ENCODE measurements around the gene IL21R.
"Not testable (repeated sequence)": the region's sequence is repeated elsewhere in the genome, so short reads cannot be mapped to it uniquely, and the experiment has no call there.

Gene IL21R

GRCh38 chr16:27406511-27407128 lies 4.6 kb downstream of the IL21R start:
- H3K9me3 ChIP-seq (replicated peaks in 1 of 11), result peaks cover 0 to 7% (median 0%) of the 10 kb centered on the region in 11 experiments; a peak in 3 of 22 replicates
- H3K4me1 ChIP-seq, result peaks cover 63 to 94% (median 72%) of the 10 kb centered on the region in 10 experiments
- no peak for TF ChIP-seq Cebpa-rat (IDR thresholded peaks at IDR 0.05)
- peak overlapping the region; percentile 83 to 97 (median 94) for H3K4me2 ChIP-seq
- no peak overlapping the region for H3K27ac ChIP-seq
- peaks cover 0 to 25% (median 0%) of the 10 kb centered on the region in 11 experiments; a peak in 4 of 22 replicates for H3K36me3 ChIP-seq
- peak overlapping the region in 2 of 11 experiments; percentile 4 to 84; a peak in 5 of 22 replicates for H3K9ac ChIP-seq
- H3K27me3 ChIP-seq, result peaks cover 0 to 17% (median 0%) of the 10 kb centered on the region in 11 experiments; a peak in 6 of 22 replicates
- peaks cover 0 to 52% (median 0%) of the 10 kb centered on the region in 11 experiments; a peak in 6 of 22 replicates for H4K20me1 ChIP-seq
- peak overlapping the region in 2 of 10 experiments; percentile 73 to 75; a peak in 2 of 20 replicates for H3K4me3 ChIP-seq

- Histone ChIP-seq H3K27me3 (peaks cover 0 to 17% (median 0%) of the 10 kb centered on the region in 11 experiments; a peak in 6 of 22 replicates), H3K36me3 (peaks cover 0 to 30% (median 0%) of the 10 kb centered on the region in 11 experiments; a peak in 4 of 22 replicates), H3K4me3 (no peak overlapping the region), H3K9ac (no peak overlapping the region), H3K9me3 (replicated peaks in 1 of 11) (peaks cover 0 to 10% (median 0%) of the 10 kb centered on the region in 11 experiments; a peak in 7 of 22 replicates), H3K27ac (peak overlapping the region in 1 of 11 experiments; percentile 31; a peak in 2 of 22 replicates), H4K20me1 (peaks cover 0 to 52% (median 0%) of the 10 kb centered on the region in 11 experiments; a peak in 6 of 22 replicates), H3K4me1 (peaks cover 58 to 94% (median 67%) of the 10 kb centered on the region in 10 experiments), H3K4me2 (peak overlapping the region; percentile 47 to 97 (median 94); a peak in 18 of 22 replicates)
- TF ChIP-seq Cebpa-rat (IDR thresholded peaks at IDR 0.05), result no peak
These were observed 5.2 kb downstream of the IL21R start for GRCh38 chr16:27407133-27407532.

GRCh38 chr16:27408012-27408601 lies 6.1 kb downstream of the IL21R start:
- Histone ChIP-seq H3K27ac (peak overlapping the region in 2 of 11 experiments; percentile 11 to 31; a peak in 4 of 22 replicates), H3K4me2 (peak overlapping the region; percentile 6 to 97 (median 87); a peak in 19 of 22 replicates), H3K27me3 (peaks cover 0 to 12% (median 0%) of the 10 kb centered on the region in 11 experiments; a peak in 6 of 22 replicates), H3K36me3 (peaks cover 0 to 32% (median 0%) of the 10 kb centered on the region in 11 experiments; a peak in 4 of 22 replicates), H3K4me3 (peak overlapping the region in 1 of 10 experiments; percentile 11; a peak in 1 of 20 replicates), H3K9ac (no peak overlapping the region), H3K4me1 (peaks cover 48 to 92% (median 57%) of the 10 kb centered on the region in 10 experiments), H4K20me1 (peaks cover 0 to 52% (median 0%) of the 10 kb centered on the region in 11 experiments; a peak in 6 of 22 replicates), H3K9me3 (replicated peaks in 1 of 11) (peaks cover 0 to 17% (median 8%) of the 10 kb centered on the region in 11 experiments; a peak in 12 of 22 replicates)
- TF ChIP-seq Cebpa-rat (IDR thresholded peaks at IDR 0.05), result no peak

DNA sequence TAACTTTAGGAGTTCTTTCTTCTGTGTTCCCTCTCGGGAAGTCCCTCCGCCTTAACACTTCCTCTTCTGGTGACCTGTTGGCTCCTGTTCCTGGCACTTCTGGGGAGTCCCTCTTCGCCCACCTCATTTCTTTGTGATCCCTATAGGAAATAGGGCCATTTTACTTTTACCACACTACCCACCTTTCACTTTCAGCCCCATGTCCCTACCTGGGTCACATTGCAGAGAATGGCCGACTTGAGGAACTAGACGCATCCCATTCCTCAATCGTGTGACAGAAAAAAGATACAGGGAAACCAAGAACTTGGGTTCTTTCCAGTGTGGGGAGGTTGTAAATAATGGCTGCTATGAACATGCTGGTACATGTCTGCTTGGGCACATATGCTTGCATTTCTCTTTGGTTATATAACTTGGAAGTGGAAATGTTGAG lies 6.6 kb downstream of the IL21R start:
- peak overlapping the region in 2 of 11 experiments; percentile 11 to 31; a peak in 2 of 22 replicates for H3K27ac ChIP-seq
- peaks cover 0 to 51% (median 0%) of the 10 kb centered on the region in 11 experiments; a peak in 6 of 22 replicates for H4K20me1 ChIP-seq
- H3K27me3 ChIP-seq, result peaks cover 0 to 6% (median 0%) of the 10 kb centered on the region in 11 experiments; a peak in 6 of 22 replicates
- H3K4me2 ChIP-seq, result peak overlapping the region; percentile 6 to 97 (median 87); a peak in 19 of 22 replicates
- no peak overlapping the region for H3K9ac ChIP-seq
- H3K36me3 ChIP-seq, result peaks cover 0 to 32% (median 0%) of the 10 kb centered on the region in 11 experiments; a peak in 4 of 22 replicates
- H3K9me3 ChIP-seq (replicated peaks in 1 of 11), result peaks cover 0 to 21% (median 8%) of the 10 kb centered on the region in 11 experiments; a peak in 12 of 22 replicates
- H3K4me3 ChIP-seq, result peak overlapping the region in 1 of 10 experiments; percentile 11; a peak in 1 of 20 replicates
- TF ChIP-seq Cebpa-rat (IDR thresholded peaks at IDR 0.05), result no peak
- peaks cover 43 to 87% (median 52%) of the 10 kb centered on the region in 10 experiments for H3K4me1 ChIP-seq

- peak overlapping the region in 2 of 11 experiments; percentile 20 to 30; a peak in 1 of 22 replicates for H3K4me2 ChIP-seq
- not testable (repeated sequence) for H3K27ac ChIP-seq, H3K27me3 ChIP-seq, H3K4me3 ChIP-seq, H3K9ac ChIP-seq
- peaks cover 0 to 32% (median 0%) of the 10 kb centered on the region in 11 experiments; a peak in 4 of 22 replicates for H3K36me3 ChIP-seq
- H3K4me1 ChIP-seq, result peaks cover 30 to 81% (median 42%) of the 10 kb centered on the region in 10 experiments
- H4K20me1 ChIP-seq, result peaks cover 0 to 41% (median 0%) of the 10 kb centered on the region in 11 experiments; a peak in 6 of 22 replicates
- peaks cover 0 to 21% (median 8%) of the 10 kb centered on the region in 11 experiments; a peak in 12 of 22 replicates for H3K9me3 ChIP-seq (replicated peaks in 1 of 11)
These were observed 8.0 kb downstream of the IL21R start for GRCh38 chr16:27409958-27410357.

DNA sequence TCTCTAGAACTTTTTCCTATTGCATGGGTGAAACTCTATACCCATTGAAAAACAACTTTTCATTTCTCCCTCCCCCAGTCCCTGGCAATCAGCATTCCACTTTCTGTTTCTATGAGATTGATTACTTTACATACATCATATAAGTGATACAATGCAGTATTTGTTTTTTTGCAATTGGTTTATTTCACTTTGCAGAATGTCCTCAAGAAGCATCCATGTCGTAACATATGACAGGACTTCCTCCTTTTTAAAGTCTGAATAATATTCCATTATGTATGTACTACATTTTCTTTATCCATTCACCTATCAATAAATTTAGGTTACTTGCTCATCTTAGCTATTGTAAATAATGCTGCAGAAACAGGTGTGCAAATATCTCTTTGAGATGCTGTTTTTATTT lies 8.8 kb downstream of the IL21R start:
- Histone ChIP-seq H3K36me3 (peaks cover 0 to 33% (median 0%) of the 10 kb centered on the region in 11 experiments; a peak in 5 of 22 replicates), H3K4me2 (peak overlapping the region in 2 of 11 experiments; percentile 20 to 30; a peak in 4 of 22 replicates), H4K20me1 (peaks cover 0 to 47% (median 0%) of the 10 kb centered on the region in 11 experiments; a peak in 6 of 22 replicates), H3K9ac (no peak overlapping the region), H3K4me3 (no peak overlapping the region), H3K27ac (no peak overlapping the region), H3K4me1 (peaks cover 22 to 81% (median 40%) of the 10 kb centered on the region in 10 experiments), H3K27me3 (no peaks in the 10 kb centered on the region), H3K9me3 (replicated peaks in 1 of 11) (peaks cover 0 to 21% (median 8%) of the 10 kb centered on the region in 11 experiments; a peak in 12 of 22 replicates)
- TF ChIP-seq Cebpa-rat (IDR thresholded peaks at IDR 0.05), result no peak

DNA sequence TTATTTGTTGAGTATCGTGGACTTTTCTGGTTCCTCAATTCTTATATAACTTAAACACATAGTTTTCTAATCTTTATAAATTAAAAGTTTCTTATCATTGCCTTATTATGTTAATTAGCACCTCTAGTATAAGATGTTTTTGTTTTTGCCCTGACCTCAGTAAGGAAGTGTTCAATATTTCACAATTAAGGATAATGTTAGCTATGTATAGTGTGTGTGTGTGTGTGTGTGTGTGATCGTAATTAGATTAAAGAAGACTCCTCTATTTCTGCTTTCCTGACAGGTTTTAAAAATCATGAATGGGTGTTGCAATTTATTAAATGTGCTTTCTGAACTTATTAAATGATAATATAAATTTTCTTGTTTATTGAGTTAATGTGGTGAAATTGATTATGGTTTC lies 12.0 kb downstream of the IL21R start:
- Histone ChIP-seq H3K4me2 (peak overlapping the region in 1 of 11 experiments; percentile 11; a peak in 1 of 22 replicates), H3K4me3 (no peak overlapping the region), H3K36me3 (peaks cover 0 to 55% (median 0%) of the 10 kb centered on the region in 11 experiments; a peak in 7 of 22 replicates), H3K27ac (no peak overlapping the region), H3K4me1 (peaks cover 0 to 52% (median 10%) of the 10 kb centered on the region in 10 experiments; a peak in 13 of 20 replicates), H3K27me3 (no peaks in the 10 kb centered on the region), H4K20me1 (peaks cover 0 to 29% (median 0%) of the 10 kb centered on the region in 11 experiments; a peak in 4 of 22 replicates), H3K9me3 (replicated peaks in 1 of 11) (peaks cover 0 to 23% (median 8%) of the 10 kb centered on the region in 11 experiments; a peak in 12 of 22 replicates), H3K9ac (no peak overlapping the region)
- no peak for TF ChIP-seq Cebpa-rat (IDR thresholded peaks at IDR 0.05)

Measured in BLaER1 treated with 17β-estradiol and CSF1 and Interleukin-3, amounts not matched to agents 10 nM and 100 nM (cell line).